HEK293 (cell line): ENCODE measurements around the gene ASCL2.

Source experiments
- CTCF ChIA-PET: fragments of 350-600 bp; formaldehyde crosslinking; extraction: SDS; loops from one replicate; lab custom pipeline; 2021; ENCODE audit warnings: antibody characterized with exemption; lab: Yijun Ruan, JAX
- POLR2A ChIA-PET: fragments of 300-600 bp; formaldehyde crosslinking; extraction: SDS; loops from one replicate; lab custom pipeline; 2020; ENCODE audit warnings: antibody characterized with exemption, inconsistent platforms; lab: Yijun Ruan, JAX
- H3K27ac ChIP-seq: fragments of 200-500 bp; sonication (Bioruptor generic); 2 replicates; pipeline ENCODE4 v1.5.1; 2014; ENCODE audit warnings: low read depth, low read length, control low read depth, inconsistent platforms; ENCODE audit errors: extremely low read depth
- H3K36me3 ChIP-seq, 2 experiments: fragments of 200-500 bp in 1 of 2; sonication (Bioruptor generic) in 1 of 2; 1 replicate in 1 of 2; 2 replicates in 1 of 2; pipeline ENCODE4 v1.5.1; 2014 to 2017; ENCODE audit warnings: inconsistent platforms in 2 of 2, low read length in 2 of 2; ENCODE audit not compliant: control insufficient read depth in 2 of 2, insufficient read depth in 1 of 2
- H3K4me1 ChIP-seq: fragments of 200-500 bp; sonication (Bioruptor generic); 2 replicates; pipeline ENCODE4 v1.5.1; 2014; ENCODE audit warnings: mild to moderate bottlenecking, low read length, inconsistent platforms; ENCODE audit not compliant: control insufficient read depth, insufficient read depth
- H3K4me3 ChIP-seq: 2 replicates; pipeline ENCODE4 v1.5.1; 2011; ENCODE audit warnings: low read depth, mild to moderate bottlenecking, control low read depth, low read length, moderate library complexity
- H3K9me3 ChIP-seq: fragments of 200-500 bp; sonication (Bioruptor generic); 2 replicates; pipeline ENCODE4 v1.5.1; 2014; ENCODE audit warnings: low read depth, low read length, inconsistent platforms; ENCODE audit not compliant: control insufficient read depth, insufficient read depth
- MYNN ChIP-seq: fragments of 450-650 bp; formaldehyde crosslinking; IDR thresholded peaks from 2 replicates; pipeline ENCODE4 v1.5.1; 2016; ENCODE audit warnings: missing biosample characterization, missing genetic modification characterization, borderline replicate concordance
- SETDB1 ChIP-seq: IDR thresholded peaks from one replicate; pipeline ENCODE4 v1.6.1; 2017; ENCODE audit warnings: mild to moderate bottlenecking, low read length, moderate library complexity, mixed read lengths; ENCODE audit not compliant: insufficient read length
- SP3 ChIP-seq: fragments of 450-650 bp; formaldehyde crosslinking; IDR thresholded peaks from 2 replicates; pipeline ENCODE4 v1.5.1; 2016; ENCODE audit warnings: missing biosample characterization, missing genetic modification characterization
- ZNF132 ChIP-seq: fragments of 450-650 bp; formaldehyde crosslinking; IDR thresholded peaks from 2 replicates; pipeline ENCODE4 v1.5.1; 2017; ENCODE audit warnings: missing biosample characterization, missing genetic modification characterization, borderline replicate concordance
- ZNF138 ChIP-seq: fragments of 450-650 bp; formaldehyde crosslinking; IDR thresholded peaks from 2 replicates; pipeline ENCODE4 v1.5.1; 2016; ENCODE audit warnings: missing biosample characterization, missing genetic modification characterization, borderline replicate concordance
- ZNF157 ChIP-seq: fragments of 450-650 bp; formaldehyde crosslinking; IDR thresholded peaks from 2 replicates; pipeline ENCODE4 v1.5.1; 2016; ENCODE audit warnings: missing biosample characterization, missing genetic modification characterization
- ZNF169 ChIP-seq: fragments of 450-650 bp; formaldehyde crosslinking; IDR thresholded peaks from 2 replicates; pipeline ENCODE4 v1.5.1; 2016; ENCODE audit warnings: missing biosample characterization, missing genetic modification characterization
- ZNF202 ChIP-seq: fragments of 450-650 bp; formaldehyde crosslinking; IDR thresholded peaks from 2 replicates; pipeline ENCODE4 v1.5.1; 2016; ENCODE audit warnings: missing biosample characterization, missing genetic modification characterization, borderline replicate concordance
- ZNF211 ChIP-seq: fragments of 450-650 bp; formaldehyde crosslinking; IDR thresholded peaks from 2 replicates; pipeline ENCODE4 v1.5.1; 2016; ENCODE audit warnings: low read depth, missing biosample characterization, missing genetic modification characterization
- ZNF530 ChIP-seq: fragments of 450-650 bp; formaldehyde crosslinking; IDR thresholded peaks from 2 replicates; pipeline ENCODE4 v1.5.1; 2016; ENCODE audit warnings: low read depth, missing biosample characterization, missing genetic modification characterization
- ZNF561 ChIP-seq: fragments of 450-650 bp; IDR thresholded peaks from 2 replicates; pipeline ENCODE4 v1.5.1; 2018; ENCODE audit warnings: missing biosample characterization, missing genetic modification characterization, borderline replicate concordance
- TF ChIP-seq, protein P1 (sequence below): fragments of 450-650 bp; formaldehyde crosslinking; IDR thresholded peaks from 2 replicates; pipeline ENCODE4 v1.5.0; 2017; ENCODE audit warnings: missing biosample characterization, missing genetic modification characterization, borderline replicate concordance
- TF ChIP-seq, protein P2 (sequence below): fragments of 450-650 bp; formaldehyde crosslinking; IDR thresholded peaks from 2 replicates; pipeline ENCODE4 v1.5.1; 2016; ENCODE audit warnings: missing biosample characterization, missing genetic modification characterization, borderline replicate concordance
- TF ChIP-seq, protein P3 (sequence below): fragments of 450-650 bp; formaldehyde crosslinking; conservative IDR thresholded peaks from 2 replicates; pipeline ENCODE4 v1.5.1; 2016; ENCODE audit warnings: low read depth, missing biosample characterization, missing genetic modification characterization
- TF ChIP-seq, protein P4 (sequence below): fragments of 450-650 bp; formaldehyde crosslinking; IDR thresholded peaks from 2 replicates; pipeline ENCODE4 v1.5.1; 2016; ENCODE audit warnings: missing biosample characterization, missing genetic modification characterization
- TF ChIP-seq, protein P5 (sequence below): fragments of 450-650 bp; formaldehyde crosslinking; IDR thresholded peaks from 2 replicates; pipeline ENCODE4 v1.5.1; 2016; ENCODE audit warnings: missing biosample characterization, missing genetic modification characterization
- TF ChIP-seq, protein P6 (sequence below): fragments of 450-650 bp; formaldehyde crosslinking; IDR thresholded peaks from 2 replicates; pipeline ENCODE4; 2016; ENCODE audit warnings: missing biosample characterization, missing genetic modification characterization

The ASCL2 gene

DNA sequence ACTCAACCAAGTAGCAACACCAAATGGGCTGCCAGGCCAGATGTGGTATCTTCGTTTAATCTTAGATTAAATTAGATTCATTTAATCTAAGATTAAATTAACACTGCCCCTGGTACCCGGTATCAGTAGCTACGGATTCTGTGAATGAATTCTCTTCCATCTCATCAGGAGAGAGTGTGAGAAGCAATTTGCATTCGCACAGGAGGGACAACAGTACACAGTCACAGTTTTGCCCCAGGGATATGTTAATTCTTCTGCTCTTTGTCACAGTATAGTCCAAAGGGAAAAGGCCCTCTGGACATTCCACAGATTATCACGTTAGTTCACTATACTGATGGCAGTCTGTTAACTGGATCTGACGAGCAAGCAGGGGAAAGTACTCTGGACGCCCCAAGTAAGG, 22.9 kb downstream of the ASCL2 start:
- no peak overlapping the region for H3K4me3 ChIP-seq
- POLR2A ChIA-PET, result no interaction called here
- H3K4me1 ChIP-seq, result no peaks in the 10 kb centered on the region
- TF ChIP-seq SETDB1 (peak; percentile 32), ZNF132 (tag by site-specific recombination) (no peak), ZNF157 (tag by site-specific recombination) (peak; percentile 93), ZNF202 (tag by site-specific recombination) (no peak)
- TF ChIP-seq, protein P1, sequence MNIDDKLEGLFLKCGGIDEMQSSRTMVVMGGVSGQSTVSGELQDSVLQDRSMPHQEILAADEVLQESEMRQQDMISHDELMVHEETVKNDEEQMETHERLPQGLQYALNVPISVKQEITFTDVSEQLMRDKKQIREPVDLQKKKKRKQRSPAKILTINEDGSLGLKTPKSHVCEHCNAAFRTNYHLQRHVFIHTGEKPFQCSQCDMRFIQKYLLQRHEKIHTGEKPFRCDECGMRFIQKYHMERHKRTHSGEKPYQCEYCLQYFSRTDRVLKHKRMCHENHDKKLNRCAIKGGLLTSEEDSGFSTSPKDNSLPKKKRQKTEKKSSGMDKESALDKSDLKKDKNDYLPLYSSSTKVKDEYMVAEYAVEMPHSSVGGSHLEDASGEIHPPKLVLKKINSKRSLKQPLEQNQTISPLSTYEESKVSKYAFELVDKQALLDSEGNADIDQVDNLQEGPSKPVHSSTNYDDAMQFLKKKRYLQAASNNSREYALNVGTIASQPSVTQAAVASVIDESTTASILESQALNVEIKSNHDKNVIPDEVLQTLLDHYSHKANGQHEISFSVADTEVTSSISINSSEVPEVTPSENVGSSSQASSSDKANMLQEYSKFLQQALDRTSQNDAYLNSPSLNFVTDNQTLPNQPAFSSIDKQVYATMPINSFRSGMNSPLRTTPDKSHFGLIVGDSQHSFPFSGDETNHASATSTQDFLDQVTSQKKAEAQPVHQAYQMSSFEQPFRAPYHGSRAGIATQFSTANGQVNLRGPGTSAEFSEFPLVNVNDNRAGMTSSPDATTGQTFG (tag by site-specific recombination), result no peak
- TF ChIP-seq, all 188 proteins: peak for 2
- no peak overlapping the region for H3K27ac ChIP-seq
- no peaks in the 10 kb centered on the region for H3K36me3 ChIP-seq
- CTCF ChIA-PET, result no interaction called here
- no peaks in the 10 kb centered on the region for H3K9me3 ChIP-seq

DNA sequence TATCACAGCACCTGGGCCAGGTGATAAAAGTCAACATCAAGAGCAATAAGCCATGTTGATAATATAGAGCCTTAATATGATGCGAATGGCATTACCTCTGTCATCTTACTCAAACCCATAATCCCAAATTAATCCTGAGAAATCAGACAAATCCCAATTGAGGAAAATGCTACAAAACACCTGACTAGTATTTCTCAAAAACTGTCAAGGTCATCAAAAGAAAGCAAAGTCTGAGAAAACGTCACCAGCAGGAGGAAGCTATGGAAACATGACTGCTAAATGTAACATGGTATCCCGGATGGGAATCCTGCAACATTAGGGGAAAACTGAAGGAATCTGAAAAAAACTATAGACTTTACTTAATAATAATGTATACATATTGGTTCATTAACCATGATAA, 29.6 kb downstream of the ASCL2 start:
- no peaks in the 10 kb centered on the region for H3K36me3 ChIP-seq
- no peak overlapping the region for H3K27ac ChIP-seq
- POLR2A ChIA-PET, result no interaction called here
- H3K4me3 ChIP-seq, result no peak overlapping the region
- H3K9me3 ChIP-seq, result no peaks in the 10 kb centered on the region
- no peak for TF ChIP-seq ZNF211 (tag by site-specific recombination)
- no peak for TF ChIP-seq ZNF169 (tag by site-specific recombination)
- TF ChIP-seq, protein P2, sequence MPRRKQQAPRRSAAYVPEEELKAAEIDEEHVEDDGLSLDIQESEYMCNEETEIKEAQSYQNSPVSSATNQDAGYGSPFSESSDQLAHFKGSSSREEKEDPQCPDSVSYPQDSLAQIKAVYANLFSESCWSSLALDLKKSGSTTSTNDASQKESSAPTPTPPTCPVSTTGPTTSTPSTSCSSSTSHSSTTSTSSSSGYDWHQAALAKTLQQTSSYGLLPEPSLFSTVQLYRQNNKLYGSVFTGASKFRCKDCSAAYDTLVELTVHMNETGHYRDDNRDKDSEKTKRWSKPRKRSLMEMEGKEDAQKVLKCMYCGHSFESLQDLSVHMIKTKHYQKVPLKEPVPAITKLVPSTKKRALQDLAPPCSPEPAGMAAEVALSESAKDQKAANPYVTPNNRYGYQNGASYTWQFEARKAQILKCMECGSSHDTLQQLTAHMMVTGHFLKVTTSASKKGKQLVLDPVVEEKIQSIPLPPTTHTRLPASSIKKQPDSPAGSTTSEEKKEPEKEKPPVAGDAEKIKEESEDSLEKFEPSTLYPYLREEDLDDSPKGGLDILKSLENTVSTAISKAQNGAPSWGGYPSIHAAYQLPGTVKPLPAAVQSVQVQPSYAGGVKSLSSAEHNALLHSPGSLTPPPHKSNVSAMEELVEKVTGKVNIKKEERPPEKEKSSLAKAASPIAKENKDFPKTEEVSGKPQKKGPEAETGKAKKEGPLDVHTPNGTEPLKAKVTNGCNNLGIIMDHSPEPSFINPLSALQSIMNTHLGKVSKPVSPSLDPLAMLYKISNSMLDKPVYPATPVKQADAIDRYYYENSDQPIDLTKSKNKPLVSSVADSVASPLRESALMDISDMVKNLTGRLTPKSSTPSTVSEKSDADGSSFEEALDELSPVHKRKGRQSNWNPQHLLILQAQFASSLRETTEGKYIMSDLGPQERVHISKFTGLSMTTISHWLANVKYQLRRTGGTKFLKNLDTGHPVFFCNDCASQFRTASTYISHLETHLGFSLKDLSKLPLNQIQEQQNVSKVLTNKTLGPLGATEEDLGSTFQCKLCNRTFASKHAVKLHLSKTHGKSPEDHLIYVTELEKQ (tag by site-specific recombination), result no peak
- TF ChIP-seq SP3 (tag by site-specific recombination), result no peak
- no peak for TF ChIP-seq ZNF561 (tag by site-specific recombination)
- TF ChIP-seq, protein P3, sequence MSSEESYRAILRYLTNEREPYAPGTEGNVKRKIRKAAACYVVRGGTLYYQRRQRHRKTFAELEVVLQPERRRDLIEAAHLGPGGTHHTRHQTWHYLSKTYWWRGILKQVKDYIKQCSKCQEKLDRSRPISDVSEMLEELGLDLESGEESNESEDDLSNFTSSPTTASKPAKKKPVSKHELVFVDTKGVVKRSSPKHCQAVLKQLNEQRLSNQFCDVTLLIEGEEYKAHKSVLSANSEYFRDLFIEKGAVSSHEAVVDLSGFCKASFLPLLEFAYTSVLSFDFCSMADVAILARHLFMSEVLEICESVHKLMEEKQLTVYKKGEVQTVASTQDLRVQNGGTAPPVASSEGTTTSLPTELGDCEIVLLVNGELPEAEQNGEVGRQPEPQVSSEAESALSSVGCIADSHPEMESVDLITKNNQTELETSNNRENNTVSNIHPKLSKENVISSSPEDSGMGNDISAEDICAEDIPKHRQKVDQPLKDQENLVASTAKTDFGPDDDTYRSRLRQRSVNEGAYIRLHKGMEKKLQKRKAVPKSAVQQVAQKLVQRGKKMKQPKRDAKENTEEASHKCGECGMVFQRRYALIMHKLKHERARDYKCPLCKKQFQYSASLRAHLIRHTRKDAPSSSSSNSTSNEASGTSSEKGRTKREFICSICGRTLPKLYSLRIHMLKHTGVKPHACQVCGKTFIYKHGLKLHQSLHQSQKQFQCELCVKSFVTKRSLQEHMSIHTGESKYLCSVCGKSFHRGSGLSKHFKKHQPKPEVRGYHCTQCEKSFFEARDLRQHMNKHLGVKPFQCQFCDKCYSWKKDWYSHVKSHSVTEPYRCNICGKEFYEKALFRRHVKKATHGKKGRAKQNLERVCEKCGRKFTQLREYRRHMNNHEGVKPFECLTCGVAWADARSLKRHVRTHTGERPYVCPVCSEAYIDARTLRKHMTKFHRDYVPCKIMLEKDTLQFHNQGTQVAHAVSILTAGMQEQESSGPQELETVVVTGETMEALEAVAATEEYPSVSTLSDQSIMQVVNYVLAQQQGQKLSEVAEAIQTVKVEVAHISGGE (tag by site-specific recombination), result no peak
- TF ChIP-seq, protein P4, sequence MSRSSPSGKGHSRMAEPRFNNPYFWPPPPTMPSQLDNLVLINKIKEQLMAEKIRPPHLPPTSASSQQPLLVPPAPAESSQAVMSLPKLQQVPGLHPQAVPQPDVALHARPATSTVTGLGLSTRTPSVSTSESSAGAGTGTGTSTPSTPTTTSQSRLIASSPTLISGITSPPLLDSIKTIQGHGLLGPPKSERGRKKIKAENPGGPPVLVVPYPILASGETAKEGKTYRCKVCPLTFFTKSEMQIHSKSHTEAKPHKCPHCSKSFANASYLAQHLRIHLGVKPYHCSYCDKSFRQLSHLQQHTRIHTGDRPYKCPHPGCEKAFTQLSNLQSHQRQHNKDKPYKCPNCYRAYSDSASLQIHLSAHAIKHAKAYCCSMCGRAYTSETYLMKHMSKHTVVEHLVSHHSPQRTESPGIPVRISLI (tag by site-specific recombination), result no peak
- TF ChIP-seq, protein P5, sequence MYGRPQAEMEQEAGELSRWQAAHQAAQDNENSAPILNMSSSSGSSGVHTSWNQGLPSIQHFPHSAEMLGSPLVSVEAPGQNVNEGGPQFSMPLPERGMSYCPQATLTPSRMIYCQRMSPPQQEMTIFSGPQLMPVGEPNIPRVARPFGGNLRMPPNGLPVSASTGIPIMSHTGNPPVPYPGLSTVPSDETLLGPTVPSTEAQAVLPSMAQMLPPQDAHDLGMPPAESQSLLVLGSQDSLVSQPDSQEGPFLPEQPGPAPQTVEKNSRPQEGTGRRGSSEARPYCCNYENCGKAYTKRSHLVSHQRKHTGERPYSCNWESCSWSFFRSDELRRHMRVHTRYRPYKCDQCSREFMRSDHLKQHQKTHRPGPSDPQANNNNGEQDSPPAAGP, result no peak
- TF ChIP-seq, protein P6, sequence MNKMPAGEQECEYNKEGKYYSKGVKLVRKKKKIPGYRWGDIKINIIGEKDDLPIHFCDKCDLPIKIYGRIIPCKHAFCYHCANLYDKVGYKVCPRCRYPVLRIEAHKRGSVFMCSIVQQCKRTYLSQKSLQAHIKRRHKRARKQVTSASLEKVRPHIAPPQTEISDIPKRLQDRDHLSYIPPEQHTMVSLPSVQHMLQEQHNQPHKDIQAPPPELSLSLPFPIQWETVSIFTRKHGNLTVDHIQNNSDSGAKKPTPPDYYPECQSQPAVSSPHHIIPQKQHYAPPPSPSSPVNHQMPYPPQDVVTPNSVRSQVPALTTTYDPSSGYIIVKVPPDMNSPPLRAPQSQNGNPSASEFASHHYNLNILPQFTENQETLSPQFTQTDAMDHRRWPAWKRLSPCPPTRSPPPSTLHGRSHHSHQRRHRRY (tag by site-specific recombination), result no peak
- no peak for TF ChIP-seq MYNN (tag by site-specific recombination)
- TF ChIP-seq ZNF138 (tag by site-specific recombination), result no peak
- no peak for TF ChIP-seq ZNF530 (tag by site-specific recombination)
- H3K4me1 ChIP-seq, result no peaks in the 10 kb centered on the region
- CTCF ChIA-PET, result interaction anchor here (1.0 to 2.1 kb wide), 3 partner anchors 45 to 179 kb away, joined by 4 to 5 read pairs (median 4); no protein-coding TSS in a partner anchor
